H9 (cell line): ENCODE measurements around the gene CD1E. TPM values are rescaled to one million over a fixed set of nuclear protein-coding genes. Genes with fewer than 3 reads are reported as not detected.

Experiments
- DNase-seq: peaks from one replicate; pipeline ENCODE4 v3.0.0-alpha.2; 2017
- H2AFZ ChIP-seq: one replicate; pipeline ENCODE4 v1.6.1; 2013; ENCODE audit warnings: mild to moderate bottlenecking, low read length, control low read depth, moderate library complexity
- H2AK5ac ChIP-seq: 2 replicates; pipeline ENCODE4 v1.6.1; 2013; ENCODE audit warnings: low read length, control low read depth, mixed read lengths; ENCODE audit not compliant: insufficient read length
- H2BK120ac ChIP-seq: one replicate; pipeline ENCODE4 v1.6.1; 2013; ENCODE audit warnings: low read depth, mild to moderate bottlenecking, low read length, control low read depth, inconsistent platforms; ENCODE audit not compliant: poor library complexity, severe bottlenecking
- H2BK12ac ChIP-seq: 2 replicates; pipeline ENCODE4 v1.6.1; 2013; ENCODE audit warnings: low read length, control low read depth, mixed read lengths, low read depth; ENCODE audit not compliant: insufficient read length
- H2BK15ac ChIP-seq: 2 replicates; pipeline ENCODE4 v1.6.1; 2013; ENCODE audit warnings: low read depth, low read length, control low read depth
- H2BK20ac ChIP-seq: one replicate; pipeline ENCODE4 v1.6.1; 2013; ENCODE audit warnings: low read depth, mild to moderate bottlenecking, low read length, control low read depth, inconsistent platforms; ENCODE audit not compliant: poor library complexity, severe bottlenecking
- H2BK5ac ChIP-seq: 2 replicates; pipeline ENCODE4 v1.6.1; 2013; ENCODE audit warnings: low read length, control low read depth, mixed read lengths; ENCODE audit not compliant: insufficient read length
- H3K14ac ChIP-seq: 2 replicates; pipeline ENCODE4 v1.6.1; 2013; ENCODE audit warnings: low read length, control low read depth; ENCODE audit not compliant: insufficient read depth
- H3K18ac ChIP-seq: 2 replicates; pipeline ENCODE4 v1.6.1; 2013; ENCODE audit warnings: low read depth, mild to moderate bottlenecking, mixed read lengths, low read length, control low read depth; ENCODE audit not compliant: insufficient read length
- H3K23ac ChIP-seq: 2 replicates; pipeline ENCODE4 v1.6.1; 2013; ENCODE audit warnings: low read length, control low read depth, mixed read lengths, low read depth; ENCODE audit not compliant: insufficient read length
- H3K23me2 ChIP-seq: 2 replicates; pipeline ENCODE4 v1.6.1; 2013; ENCODE audit warnings: low read depth, mild to moderate bottlenecking, mixed read lengths, low read length, control low read depth; ENCODE audit not compliant: insufficient read length, poor library complexity, severe bottlenecking
- H3K27ac ChIP-seq: 2 replicates; pipeline ENCODE4 v1.5.1; 2013; ENCODE audit warnings: low read length, control low read depth, mixed read lengths, low read depth; ENCODE audit not compliant: insufficient read length
- H3K27me3 ChIP-seq: 2 replicates; pipeline ENCODE4 v1.6.1; 2013; ENCODE audit warnings: low read length, control low read depth, inconsistent platforms; ENCODE audit not compliant: insufficient read depth
- H3K4ac ChIP-seq: 2 replicates; pipeline ENCODE4 v1.6.1; 2013; ENCODE audit warnings: low read depth, mild to moderate bottlenecking, control low read depth, inconsistent platforms, low read length, moderate library complexity
- H3K4me1 ChIP-seq: 2 replicates; pipeline ENCODE4 v1.6.1; 2013; ENCODE audit warnings: low read length, control low read depth, inconsistent platforms; ENCODE audit not compliant: insufficient read depth
- H3K4me2 ChIP-seq: 2 replicates; pipeline ENCODE4 v1.6.1; 2013; ENCODE audit warnings: low read length, control low read depth, mixed read lengths; ENCODE audit not compliant: insufficient read length, insufficient read depth
- H3K56ac ChIP-seq: 2 replicates; pipeline ENCODE4 v1.6.1; 2013; ENCODE audit warnings: low read depth, mild to moderate bottlenecking, mixed read lengths, low read length, control low read depth; ENCODE audit not compliant: insufficient read length
- H3K79me1 ChIP-seq: 2 replicates; pipeline ENCODE4 v1.6.1; 2013; ENCODE audit warnings: low read depth, mild to moderate bottlenecking, moderate library complexity, low read length, control low read depth, inconsistent platforms; ENCODE audit not compliant: insufficient read depth, poor library complexity, severe bottlenecking
- H3K79me2 ChIP-seq: 2 replicates; pipeline ENCODE4 v1.6.1; 2013; ENCODE audit warnings: low read length, control low read depth, inconsistent platforms; ENCODE audit not compliant: insufficient read depth
- H3K9ac ChIP-seq: 2 replicates; pipeline ENCODE4 v1.6.1; 2013; ENCODE audit warnings: low read length, control low read depth, mixed read lengths; ENCODE audit not compliant: insufficient read length; ENCODE audit errors: extremely low read depth
- H3K9me3 ChIP-seq: one replicate; pipeline ENCODE4 v1.6.1; 2013; ENCODE audit warnings: low read depth, low read length, inconsistent platforms; ENCODE audit not compliant: control insufficient read depth
- H3T11ph ChIP-seq: one replicate; pipeline ENCODE4 v1.6.1; 2013; ENCODE audit warnings: mild to moderate bottlenecking, low read length, control low read depth, inconsistent platforms
- H4K20me1 ChIP-seq: one replicate; pipeline ENCODE4 v1.6.1; 2013; ENCODE audit not compliant: control insufficient read depth, insufficient read length, insufficient read depth
- H4K5ac ChIP-seq: 2 replicates; pipeline ENCODE4 v1.6.1; 2013; ENCODE audit warnings: low read depth, mild to moderate bottlenecking, mixed read lengths, low read length, control low read depth; ENCODE audit not compliant: insufficient read length
- H4K8ac ChIP-seq: replicated peaks from 2 replicates; pipeline ENCODE4 v1.6.1; 2013; ENCODE audit warnings: low read length, control low read depth, mixed read lengths, low read depth; ENCODE audit not compliant: insufficient read length
- H4K91ac ChIP-seq: 2 replicates; pipeline ENCODE4 v1.6.1; 2013; ENCODE audit warnings: low read depth, mild to moderate bottlenecking, moderate library complexity, mixed read lengths, low read length, control low read depth; ENCODE audit not compliant: insufficient read length
- H3K27ac Mint-ChIP-seq, 3 experiments: 2 replicates in 2 of 3; 3 replicates in 1 of 3; pipeline ENCODE4 v1.8.0; 2020 to 2021; ENCODE audit warnings: mixed read lengths in 3 of 3, mild to moderate bottlenecking in 1 of 3, moderate library complexity in 1 of 3
- H3K27me3 Mint-ChIP-seq: 2 replicates; pipeline ENCODE4 v1.8.0; 2021; ENCODE audit warnings: low read depth, mild to moderate bottlenecking, moderate library complexity, mixed read lengths
- H3K36me3 Mint-ChIP-seq, 3 experiments: 2 replicates in 2 of 3; 3 replicates in 1 of 3; pipeline ENCODE4 v1.8.0; 2020 to 2021; ENCODE audit warnings: low read depth in 3 of 3, mixed read lengths in 3 of 3; ENCODE audit not compliant: insufficient read depth in 1 of 3
- H3K4me1 Mint-ChIP-seq, 2 experiments: 2 replicates each; pipeline ENCODE4 v1.8.0; 2020; ENCODE audit warnings: mixed read lengths in 2 of 2
- H3K4me3 Mint-ChIP-seq, 2 experiments: 2 replicates in 1 of 2; 3 replicates in 1 of 2; pipeline ENCODE4 v1.8.0; 2020 to 2021; ENCODE audit warnings: mild to moderate bottlenecking in 2 of 2, mixed read lengths in 2 of 2, moderate library complexity in 1 of 2
- H3K9me3 Mint-ChIP-seq, 2 experiments: 2 replicates in 1 of 2; 3 replicates in 1 of 2; pipeline ENCODE4 v1.8.0; 2020; ENCODE audit warnings: mild to moderate bottlenecking in 2 of 2, mixed read lengths in 2 of 2, moderate library complexity in 1 of 2
- WGBS: extraction: QIAGEN DNeasy Blood & Tissue Kit; methylation state at CpG from one replicate; pipeline ENCODE4 v1.1.7; 2013; ENCODE audit warnings: missing lambda C conversion rate, low lambda C conversion rate, mixed read lengths; ENCODE audit not compliant: insufficient read length; ENCODE audit errors: extremely low coverage; 5-methylcytosine and 5-hydroxymethylcytosine counted together
- total RNA-seq: library from RNA; stranded (reverse); gene quantifications from 2 replicates; pipeline ENCODE4 v1.2.1, GENCODE V29; 2021
- TF ChIP-seq, protein P1 (sequence below): fragments of 200-600 bp; sonication (generic); conservative IDR thresholded peaks from 3 replicates; pipeline ENCODE4 v1.8.0; 2021; ENCODE audit warnings: antibody characterized with exemption, mild to moderate bottlenecking

CD1E gene
- total RNA-seq, 1 experiment from 2014 or later: not detected

DNA sequence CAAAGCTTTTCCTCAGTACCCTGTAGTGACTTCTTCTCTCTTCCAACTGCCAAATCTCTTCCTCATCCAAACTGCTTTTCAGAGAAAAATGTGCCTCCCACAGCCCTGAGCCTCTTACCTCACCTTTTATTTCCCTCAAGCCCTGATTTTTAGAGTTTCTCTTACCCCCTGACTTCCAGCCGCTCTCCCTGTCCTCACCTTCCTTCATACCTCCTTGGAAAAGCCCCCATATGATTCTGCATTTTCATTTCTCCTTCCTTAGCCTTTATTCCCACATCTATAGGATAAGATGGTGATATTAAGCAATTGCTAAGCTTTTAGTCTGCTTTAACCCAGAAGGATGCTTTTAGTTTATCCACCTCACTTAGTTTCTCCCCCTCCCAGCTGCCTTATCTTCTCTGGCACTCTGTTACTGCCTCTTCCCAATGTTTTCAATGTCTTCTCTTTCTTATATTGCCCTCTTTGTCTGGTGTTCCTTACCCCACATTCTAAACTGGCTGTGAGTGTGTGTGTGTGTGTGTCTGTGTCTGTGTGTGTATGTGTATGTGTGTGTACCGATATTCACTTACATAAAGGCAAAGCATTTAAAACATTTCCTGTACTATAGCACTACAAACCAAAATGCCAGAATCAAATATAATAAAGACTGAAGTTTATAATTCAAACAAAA lies 22.1 kb upstream of the CD1E start, which contains the start of gene CD1B:
CD1B (minus strand) TSS at position 51 of the 670 bp plus-strand sequence. CDS start 108 bp downstream, outside the sequence.
- TF ChIP-seq, protein P1, sequence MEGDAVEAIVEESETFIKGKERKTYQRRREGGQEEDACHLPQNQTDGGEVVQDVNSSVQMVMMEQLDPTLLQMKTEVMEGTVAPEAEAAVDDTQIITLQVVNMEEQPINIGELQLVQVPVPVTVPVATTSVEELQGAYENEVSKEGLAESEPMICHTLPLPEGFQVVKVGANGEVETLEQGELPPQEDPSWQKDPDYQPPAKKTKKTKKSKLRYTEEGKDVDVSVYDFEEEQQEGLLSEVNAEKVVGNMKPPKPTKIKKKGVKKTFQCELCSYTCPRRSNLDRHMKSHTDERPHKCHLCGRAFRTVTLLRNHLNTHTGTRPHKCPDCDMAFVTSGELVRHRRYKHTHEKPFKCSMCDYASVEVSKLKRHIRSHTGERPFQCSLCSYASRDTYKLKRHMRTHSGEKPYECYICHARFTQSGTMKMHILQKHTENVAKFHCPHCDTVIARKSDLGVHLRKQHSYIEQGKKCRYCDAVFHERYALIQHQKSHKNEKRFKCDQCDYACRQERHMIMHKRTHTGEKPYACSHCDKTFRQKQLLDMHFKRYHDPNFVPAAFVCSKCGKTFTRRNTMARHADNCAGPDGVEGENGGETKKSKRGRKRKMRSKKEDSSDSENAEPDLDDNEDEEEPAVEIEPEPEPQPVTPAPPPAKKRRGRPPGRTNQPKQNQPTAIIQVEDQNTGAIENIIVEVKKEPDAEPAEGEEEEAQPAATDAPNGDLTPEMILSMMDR: no peak
- no peak within 1 kb of the TSS for H4K5ac ChIP-seq
- no peak within 1 kb of the TSS for H3K4ac ChIP-seq
- no peak within 1 kb of the TSS for H2BK12ac ChIP-seq
- no peak within 1 kb of the TSS for H3K14ac ChIP-seq
- Mint-ChIP-seq H3K27me3 (no peaks in the 10 kb centered on the region; the same call in 1 of the 2 replicates), H3K4me1 (no peaks in the 10 kb centered on the region), H3K36me3 (no peaks in the 10 kb centered on the region), H3K9me3 (no peaks in the 10 kb centered on the region), H3K27ac (no peak within 1 kb of the TSS), H3K4me3 (no peak within 1 kb of the TSS)
- H2BK5ac ChIP-seq: no peak within 1 kb of the TSS
- no peak within 1 kb of the TSS for H2AK5ac ChIP-seq
- H3K9ac ChIP-seq: no peak within 1 kb of the TSS
- H4K8ac ChIP-seq: no peak within 1 kb of the TSS
- H3K23me2 ChIP-seq: no peaks in the 10 kb centered on the region
- H3T11ph ChIP-seq: no peak within 1 kb of the TSS
- no peaks in the 10 kb centered on the region for H3K79me1 ChIP-seq
- no peak for DNase-seq
- no peaks in the 10 kb centered on the region for H3K79me2 ChIP-seq
- no peak within 1 kb of the TSS for H2BK15ac ChIP-seq
- H4K20me1 ChIP-seq: no peaks in the 10 kb centered on the region
- H3K56ac ChIP-seq: no peak within 1 kb of the TSS
- H3K27ac ChIP-seq: no peak within 1 kb of the TSS
- no peak within 1 kb of the TSS for H2BK120ac ChIP-seq
- no peak within 1 kb of the TSS for H3K18ac ChIP-seq
- H3K23ac ChIP-seq: no peak within 1 kb of the TSS
- no peaks in the 10 kb centered on the region for H3K9me3 ChIP-seq
- H4K91ac ChIP-seq: no peak within 1 kb of the TSS
- WGBS: no CpG with 5 or more reads among the region's 2 CpGs
- H3K27me3 ChIP-seq: no peaks in the 10 kb centered on the region
- H2BK20ac ChIP-seq: no peak within 1 kb of the TSS
- H3K4me1 ChIP-seq: no peaks in the 10 kb centered on the region
- H3K4me2 ChIP-seq: no peak within 1 kb of the TSS
- no peak within 1 kb of the TSS for H2AFZ ChIP-seq
